Regular cardiac myocyte (primary cell): ENCODE data around the gene PIGB. TPM values are rescaled to one million over a fixed set of nuclear protein-coding genes. Genes with fewer than 3 reads are reported as not detected.

ENCODE experiments used
- total RNA-seq: library from RNA; depleted of rRNA; stranded (reverse); fragments of >200 nt; gene quantifications from 2 replicates; pipeline ENCODE4 v1.2.3, GENCODE V29; 2014

The PIGB gene
- total RNA-seq: 10.0 and 13.2 TPM in 2 replicates

DNA sequence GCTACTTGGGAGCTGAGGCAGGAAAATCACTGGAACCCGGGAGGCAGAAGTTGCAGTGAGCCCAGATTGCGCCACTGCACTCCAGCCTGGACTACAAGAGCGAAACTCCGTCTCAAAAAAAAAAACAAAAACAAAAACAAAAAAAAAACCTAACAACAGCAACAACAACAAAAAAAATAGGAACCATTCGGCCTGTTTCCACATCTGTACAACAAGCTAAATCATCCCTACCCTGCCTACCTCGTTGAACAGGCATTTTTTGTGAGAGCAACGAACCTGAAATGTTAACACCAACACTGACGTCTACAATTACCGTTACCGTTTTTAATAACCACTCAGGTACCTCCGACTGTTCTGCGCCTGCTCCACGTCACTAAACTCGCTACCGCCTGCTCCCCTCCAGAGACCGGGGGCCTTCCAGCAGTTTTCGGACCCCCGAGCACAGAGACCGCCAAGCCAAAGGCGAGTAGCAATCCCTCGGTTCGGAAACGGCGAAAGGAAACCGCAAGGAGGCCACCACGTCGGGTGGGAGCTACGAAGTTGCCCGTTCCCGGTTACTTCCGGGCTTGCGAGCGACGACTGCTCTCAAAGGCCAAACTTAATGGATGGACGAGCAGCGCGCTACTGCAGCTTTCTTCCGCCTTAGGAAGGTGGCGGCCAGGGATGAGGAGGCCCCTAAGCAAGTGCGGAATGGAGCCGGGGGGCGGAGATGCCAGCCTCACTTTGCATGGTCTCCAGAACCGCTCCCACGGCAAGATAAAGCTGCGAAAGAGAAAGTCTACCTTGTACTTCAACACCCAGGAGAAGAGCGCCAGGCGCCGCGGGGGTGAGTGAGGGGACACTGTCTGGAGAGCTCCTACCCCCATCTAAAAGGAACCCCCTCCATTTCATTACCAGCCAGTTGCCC lies at the start of gene PIGB, which contains the start of gene PIGBOS1:
Gene PIGB (plus strand): TSS at position 635 of the 907 bp plus-strand sequence. CDS start 29 bp downstream, at position 664.
Gene PIGBOS1 (minus strand): TSS at position 536 of the 907 bp plus-strand sequence. CDS start 1,331 bp downstream, outside the sequence.

DNA sequence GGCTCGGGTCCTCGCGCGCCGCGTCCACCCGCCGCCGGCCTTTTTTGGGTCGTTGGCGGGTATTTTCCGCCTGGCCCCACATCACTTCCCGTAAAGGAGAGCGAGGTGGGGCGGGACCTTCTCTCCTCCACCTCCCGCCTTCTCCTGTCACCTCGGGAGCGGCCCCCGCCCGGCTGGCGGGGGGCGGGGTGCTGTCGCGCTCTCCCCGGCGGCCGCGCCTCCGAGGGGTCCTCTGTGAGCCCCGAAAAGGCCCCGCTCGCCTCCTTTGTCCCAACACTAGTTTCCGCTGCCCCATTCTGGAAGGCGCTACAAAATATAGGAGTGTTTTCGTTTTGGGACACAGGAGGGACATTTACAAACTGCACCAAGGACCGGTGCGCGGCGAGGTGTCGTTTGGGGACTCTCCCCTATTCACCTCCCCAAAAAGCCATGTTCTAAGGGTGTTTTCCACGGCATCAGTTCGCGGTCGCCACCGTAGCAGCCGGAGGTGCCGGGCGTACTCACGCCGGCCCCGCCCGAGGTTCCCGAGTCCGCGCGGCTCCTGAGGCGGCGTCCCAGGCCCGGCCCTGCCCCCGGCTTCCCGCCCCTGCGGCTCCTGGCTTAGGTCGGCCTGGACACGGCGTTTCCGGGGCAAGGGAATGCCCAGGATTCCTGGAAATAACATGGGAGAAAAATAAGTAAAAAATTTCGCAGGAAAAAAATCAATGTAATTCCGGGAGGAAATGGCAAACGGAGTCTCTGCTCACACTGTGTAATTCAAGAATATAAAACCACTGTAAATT lies 29.1 kb upstream of the PIGB start, which contains the start of gene RAB27A:
Gene RAB27A (minus strand): TSS at position 68 of the 782 bp plus-strand sequence. CDS start 54,879 bp downstream, outside the sequence.

Other genes with a start within 250 kb of the PIGB start
- 64.4 and 94.7 TPM in 2 replicates for gene RSL24D1, start 122.3 kb upstream of the PIGB start, total RNA-seq
- gene RAB27A, start 29.4 kb upstream of the PIGB start, total RNA-seq: 8.2 and 9.6 TPM in 2 replicates
- 5.6 and 6.5 TPM in 2 replicates for gene PIGBOS1, start 99 bp upstream of the PIGB start, total RNA-seq
- 57.7 and 172 TPM in 2 replicates for gene CCPG1, start 89.1 kb downstream of the PIGB start, total RNA-seq
- gene PIERCE2, start 89.3 kb downstream of the PIGB start, total RNA-seq: 2.1 and 4.2 TPM in 2 replicates
- 0.38 and 1.1 TPM in 2 replicates for gene DNAAF4, start 189.0 kb downstream of the PIGB start, total RNA-seq